GM19467 (cell line): ENCODE results near the gene SLAIN2.
"Not testable (repeated sequence)": the region's sequence is repeated elsewhere in the genome, so short reads cannot be mapped to it uniquely, and the experiment has no call there.

Experiments used
- ATAC-seq: cut with Tn5 transposase; IDR thresholded peaks from one replicate; pipeline ENCODE4 v1.9.1; 2021; ENCODE audit warnings: mild to moderate bottlenecking, moderate library complexity; ENCODE audit not compliant: unreplicated experiment

SLAIN2 gene

GRCh38 chr4:48340965-48341775 is at the start of gene SLAIN2:
TSS of gene SLAIN2 (plus strand) at chr4:48341529. CDS start at chr4:48341740, 211 bp downstream.
- ATAC-seq = peak; percentile 88

- not testable (repeated sequence) for ATAC-seq
Measured at GRCh38 chr4:48292218-48292790, 49.0 kb upstream of the SLAIN2 start.

GRCh38 chr4:48295116-48295515 is 46.2 kb upstream of the SLAIN2 start:
- ATAC-seq = no peak

- peak; percentile 93 for ATAC-seq
Measured at GRCh38 chr4:48296365-48296764, 45.0 kb upstream of the SLAIN2 start.

- ATAC-seq = no peak
Measured at GRCh38 chr4:48297256-48297846, 44.0 kb upstream of the SLAIN2 start.

- no peak for ATAC-seq
Measured at GRCh38 chr4:48299560-48299959, 41.8 kb upstream of the SLAIN2 start.

- no peak for ATAC-seq
Measured at GRCh38 chr4:48300004-48300403, 41.3 kb upstream of the SLAIN2 start.

- ATAC-seq = no peak
Measured at GRCh38 chr4:48305508-48305907, 35.8 kb upstream of the SLAIN2 start.

GRCh38 chr4:48307528-48307927 is 33.8 kb upstream of the SLAIN2 start:
- peak; percentile 77 for ATAC-seq

- no peak for ATAC-seq
Measured at GRCh38 chr4:48308901-48309300, 32.4 kb upstream of the SLAIN2 start.

GRCh38 chr4:48311896-48312295 is 29.4 kb upstream of the SLAIN2 start:
- no peak for ATAC-seq

- ATAC-seq = not testable (repeated sequence)
Measured at GRCh38 chr4:48314746-48315145, 26.6 kb upstream of the SLAIN2 start.

GRCh38 chr4:48315728-48316630 is 25.4 kb upstream of the SLAIN2 start:
- peak; percentile 80 for ATAC-seq

- no peak for ATAC-seq
Measured at GRCh38 chr4:48321312-48321711, 20.0 kb upstream of the SLAIN2 start.

GRCh38 chr4:48322063-48322462 is 19.3 kb upstream of the SLAIN2 start:
- ATAC-seq = no peak

- no peak for ATAC-seq
Measured at GRCh38 chr4:48324281-48324680, 17.0 kb upstream of the SLAIN2 start.

- ATAC-seq = no peak
Measured at GRCh38 chr4:48329193-48329592, 12.1 kb upstream of the SLAIN2 start.

- ATAC-seq = no peak
Measured at GRCh38 chr4:48329976-48330375, 11.4 kb upstream of the SLAIN2 start.

- ATAC-seq = no peak
Measured at GRCh38 chr4:48331577-48332330, 9.6 kb upstream of the SLAIN2 start.

GRCh38 chr4:48332661-48333060 is 8.7 kb upstream of the SLAIN2 start:
- ATAC-seq = no peak
